Osteoblast (primary cell): Measurements from ENCODE around the gene ENTR1. TPM values are rescaled to one million over a fixed set of nuclear protein-coding genes. Genes with fewer than 3 reads are reported as not detected.

Experiments
- DNase-seq: peaks from one replicate; pipeline ENCODE4 v3.0.0; 2011; ENCODE audit warnings: low spot score, mixed read lengths; ENCODE audit not compliant: insufficient read length; ENCODE audit errors: missing footprints
- H2AFZ ChIP-seq: 2 replicates; pipeline ENCODE4 v1.6.0; 2011; ENCODE audit warnings: mild to moderate bottlenecking, low read length
- H3K27ac ChIP-seq: 2 replicates; pipeline ENCODE4 v1.5.1; 2011; ENCODE audit warnings: mild to moderate bottlenecking, low read depth, low read length, moderate library complexity
- H3K27me3 ChIP-seq: 2 replicates; pipeline ENCODE4 v1.6.0; 2012; ENCODE audit warnings: mild to moderate bottlenecking, control low read depth, inconsistent platforms, low read length, moderate library complexity; ENCODE audit not compliant: insufficient read depth
- H3K36me3 ChIP-seq: 2 replicates; pipeline ENCODE4 v1.5.1; 2011; ENCODE audit warnings: mild to moderate bottlenecking, low read length, control low read depth, moderate library complexity; ENCODE audit not compliant: insufficient read depth
- H3K4me1 ChIP-seq: 2 replicates; pipeline ENCODE4 v1.5.1; 2011; ENCODE audit warnings: mild to moderate bottlenecking, low read length, control low read depth, moderate library complexity; ENCODE audit not compliant: insufficient read depth
- H3K4me2 ChIP-seq: 2 replicates; pipeline ENCODE4 v1.6.0; 2011; ENCODE audit warnings: mild to moderate bottlenecking, low read length; ENCODE audit not compliant: insufficient read depth
- H3K4me3 ChIP-seq: fragments of 200-600 bp; sonication (generic); 3 replicates; pipeline ENCODE4 v1.5.1; 2012; ENCODE audit warnings: mild to moderate bottlenecking, low read length, inconsistent platforms; ENCODE audit not compliant: insufficient read depth
- H3K79me2 ChIP-seq: 2 replicates; pipeline ENCODE4 v1.6.0; 2012; ENCODE audit warnings: mild to moderate bottlenecking, low read length, control low read depth, inconsistent platforms; ENCODE audit not compliant: insufficient read depth
- H3K9me3 ChIP-seq: 2 replicates; pipeline ENCODE4 v1.5.1; 2011; ENCODE audit warnings: low read depth, low read length, control low read depth
- H4K20me1 ChIP-seq: 2 replicates; pipeline ENCODE4 v1.6.0; 2012; ENCODE audit warnings: mild to moderate bottlenecking, low read length, control low read depth; ENCODE audit not compliant: insufficient read depth
- CTCF ChIP-seq: IDR thresholded peaks from 2 replicates; pipeline ENCODE4 v1.5.1; 2011; ENCODE audit warnings: mild to moderate bottlenecking, low read depth, low read length, moderate library complexity; ENCODE audit errors: extremely low read depth
- total RNA-seq: library from RNA; depleted of rRNA; stranded (reverse); fragments of >200 nt; gene quantifications from 2 replicates; pipeline ENCODE4 v1.2.3, GENCODE V29; 2012

The ENTR1 gene
- total RNA-seq, 1 donor: 40.2 TPM

- Histone ChIP-seq H3K4me1 (no peaks in the 10 kb centered on the region), H3K4me3 (no peak overlapping the region), H3K27ac (no peak overlapping the region), H2AFZ (no peak overlapping the region), H3K36me3 (peaks cover 31% of the 10 kb centered on the region), H3K9me3 (no peaks in the 10 kb centered on the region), H3K27me3 (no peaks in the 10 kb centered on the region), H4K20me1 (no peaks in the 10 kb centered on the region), H3K79me2 (no peaks in the 10 kb centered on the region), H3K4me2 (no peak overlapping the region)
- no peak for DNase-seq
- no peak for TF ChIP-seq CTCF
Observed at GRCh38 chr9:136381311-136381710, 29.1 kb downstream of the ENTR1 start.

- Histone ChIP-seq H3K9me3 (no peaks in the 10 kb centered on the region), H3K4me1 (no peaks in the 10 kb centered on the region), H2AFZ (no peak overlapping the region), H3K27ac (no peak overlapping the region), H3K27me3 (no peaks in the 10 kb centered on the region), H3K4me2 (no peak overlapping the region), H4K20me1 (no peaks in the 10 kb centered on the region), H3K4me3 (no peak overlapping the region), H3K79me2 (no peaks in the 10 kb centered on the region), H3K36me3 (peaks cover 24% of the 10 kb centered on the region)
- no peak for DNase-seq
- TF ChIP-seq CTCF: no peak
Observed at GRCh38 chr9:136380381-136380780, 30.0 kb downstream of the ENTR1 start.

GRCh38 chr9:136379891-136380290 lies 30.5 kb downstream of the ENTR1 start:
- Histone ChIP-seq H3K79me2 (no peaks in the 10 kb centered on the region), H3K9me3 (no peaks in the 10 kb centered on the region), H4K20me1 (no peaks in the 10 kb centered on the region), H3K4me2 (no peak overlapping the region), H3K4me1 (no peaks in the 10 kb centered on the region), H2AFZ (no peak overlapping the region), H3K36me3 (peaks cover 19% of the 10 kb centered on the region), H3K27ac (no peak overlapping the region), H3K4me3 (no peak overlapping the region), H3K27me3 (no peaks in the 10 kb centered on the region)
- DNase-seq: no peak
- no peak for TF ChIP-seq CTCF

- DNase-seq: no peak
- H3K27me3 ChIP-seq: no peaks in the 10 kb centered on the region
- no peaks in the 10 kb centered on the region for H3K9me3 ChIP-seq
- TF ChIP-seq CTCF: no peak
- H2AFZ ChIP-seq: no peak overlapping the region
- no peak overlapping the region for H3K4me3 ChIP-seq
- peaks cover 17% of the 10 kb centered on the region for H3K36me3 ChIP-seq
- H3K27ac ChIP-seq: no peak overlapping the region
- H3K4me2 ChIP-seq: no peak overlapping the region
- no peaks in the 10 kb centered on the region for H3K4me1 ChIP-seq
- no peaks in the 10 kb centered on the region for H4K20me1 ChIP-seq
- H3K79me2 ChIP-seq: no peaks in the 10 kb centered on the region
Observed at GRCh38 chr9:136379401-136379800, 31.0 kb downstream of the ENTR1 start.
